ENCODE measurements around the gene EPN3.
A peak's percentile ranks its signal among the peaks of the same experiment; 100 is the strongest.

Gene EPN3

DNA sequence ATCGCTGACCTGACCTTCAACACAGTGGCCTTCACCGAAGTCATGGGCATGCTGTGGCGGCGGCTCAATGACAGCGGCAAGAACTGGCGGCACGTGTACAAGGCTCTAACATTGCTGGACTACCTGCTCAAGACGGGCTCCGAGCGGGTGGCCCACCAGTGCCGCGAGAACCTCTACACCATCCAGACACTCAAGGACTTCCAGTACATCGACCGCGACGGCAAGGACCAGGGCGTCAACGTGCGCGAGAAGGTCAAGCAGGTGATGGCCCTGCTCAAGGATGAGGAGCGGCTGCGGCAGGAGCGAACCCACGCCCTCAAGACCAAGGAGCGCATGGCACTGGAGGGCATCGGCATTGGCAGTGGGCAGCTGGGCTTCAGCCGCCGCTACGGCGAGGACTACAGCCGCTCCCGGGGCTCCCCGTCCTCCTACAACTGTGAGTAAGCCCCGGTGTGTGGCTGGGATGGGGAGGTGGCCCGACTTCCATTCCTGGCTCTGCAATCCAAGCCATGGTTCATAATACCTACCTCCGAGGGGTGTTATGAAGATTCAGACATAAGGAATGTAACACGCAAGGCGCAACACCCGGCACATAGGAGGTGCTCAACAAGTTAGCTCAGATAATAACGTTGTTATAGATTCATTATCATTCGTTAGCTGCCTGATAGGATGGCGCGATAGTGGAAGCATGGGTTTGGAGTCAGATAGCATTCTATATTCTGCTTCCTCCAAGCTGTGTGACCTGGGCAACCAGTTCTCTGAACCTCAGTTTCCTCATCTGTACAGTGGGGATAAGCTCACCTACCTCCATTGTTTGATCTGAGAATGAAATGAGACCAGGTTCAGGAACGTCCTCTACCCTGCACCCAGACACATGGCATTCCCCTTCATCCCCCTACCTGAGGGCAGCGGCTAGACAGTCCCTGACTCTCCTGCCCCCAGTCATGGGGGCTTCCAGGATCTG is 4.4 kb downstream of the EPN3 start:
- Mint-ChIP-seq H3K27me3 (peaks cover 28% of the 10 kb centered on the region), H3K9me3 (no peaks in the 10 kb centered on the region), H3K27ac (no peak overlapping the region), H3K4me3 (no peak overlapping the region), H3K36me3 (ENCODE audit: low read depth) (no peaks in the 10 kb centered on the region), H3K4me1 (ENCODE audit: low read depth) (peaks cover 22% of the 10 kb centered on the region)

DNA sequence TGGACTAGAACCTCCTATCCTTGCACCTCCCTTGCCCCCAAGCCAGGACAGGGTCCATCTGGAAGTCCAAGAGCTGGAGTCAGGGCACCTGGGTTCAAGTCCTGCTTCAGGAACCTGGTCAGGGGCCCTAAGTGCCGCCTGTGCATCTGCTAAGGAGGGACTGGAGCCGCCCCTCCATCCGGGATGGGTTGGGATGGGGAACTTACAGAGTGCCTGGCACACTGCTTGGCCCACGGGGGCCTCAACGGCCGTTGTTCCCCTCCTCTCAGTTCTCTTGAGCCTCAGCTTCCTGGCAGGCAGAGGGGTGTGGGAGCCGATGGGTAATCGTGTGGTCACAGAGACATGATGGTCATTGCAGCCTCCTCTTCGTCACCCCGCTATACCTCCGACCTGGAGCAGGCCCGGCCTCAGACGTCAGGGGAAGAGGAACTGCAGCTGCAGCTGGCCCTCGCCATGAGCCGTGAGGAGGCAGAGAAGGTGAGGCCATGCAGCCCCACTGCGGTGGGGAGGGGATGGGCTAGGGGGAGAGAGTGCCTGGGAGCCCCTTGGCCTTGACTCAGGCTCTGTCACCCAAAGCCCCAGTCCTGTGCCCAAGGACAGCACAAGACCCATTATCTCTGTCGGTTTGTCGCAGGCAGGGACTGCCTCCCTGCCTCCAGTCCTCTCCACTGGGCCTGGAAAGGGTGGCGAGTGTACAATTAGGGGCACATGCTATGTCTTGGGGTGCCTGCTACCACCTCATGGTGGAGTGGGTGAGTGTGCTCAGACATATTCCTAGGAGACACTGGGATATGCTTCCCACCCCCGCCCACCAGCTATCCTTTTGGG is 5.4 kb downstream of the EPN3 start:
- H3K4me3 Mint-ChIP-seq: no peak overlapping the region
- no peak overlapping the region for H3K27ac Mint-ChIP-seq
- H3K27me3 Mint-ChIP-seq: peaks cover 21% of the 10 kb centered on the region
- no peaks in the 10 kb centered on the region for H3K36me3 Mint-ChIP-seq (ENCODE audit: low read depth)
- peaks cover 30% of the 10 kb centered on the region for H3K4me1 Mint-ChIP-seq (ENCODE audit: low read depth)
- no peaks in the 10 kb centered on the region for H3K9me3 Mint-ChIP-seq

DNA sequence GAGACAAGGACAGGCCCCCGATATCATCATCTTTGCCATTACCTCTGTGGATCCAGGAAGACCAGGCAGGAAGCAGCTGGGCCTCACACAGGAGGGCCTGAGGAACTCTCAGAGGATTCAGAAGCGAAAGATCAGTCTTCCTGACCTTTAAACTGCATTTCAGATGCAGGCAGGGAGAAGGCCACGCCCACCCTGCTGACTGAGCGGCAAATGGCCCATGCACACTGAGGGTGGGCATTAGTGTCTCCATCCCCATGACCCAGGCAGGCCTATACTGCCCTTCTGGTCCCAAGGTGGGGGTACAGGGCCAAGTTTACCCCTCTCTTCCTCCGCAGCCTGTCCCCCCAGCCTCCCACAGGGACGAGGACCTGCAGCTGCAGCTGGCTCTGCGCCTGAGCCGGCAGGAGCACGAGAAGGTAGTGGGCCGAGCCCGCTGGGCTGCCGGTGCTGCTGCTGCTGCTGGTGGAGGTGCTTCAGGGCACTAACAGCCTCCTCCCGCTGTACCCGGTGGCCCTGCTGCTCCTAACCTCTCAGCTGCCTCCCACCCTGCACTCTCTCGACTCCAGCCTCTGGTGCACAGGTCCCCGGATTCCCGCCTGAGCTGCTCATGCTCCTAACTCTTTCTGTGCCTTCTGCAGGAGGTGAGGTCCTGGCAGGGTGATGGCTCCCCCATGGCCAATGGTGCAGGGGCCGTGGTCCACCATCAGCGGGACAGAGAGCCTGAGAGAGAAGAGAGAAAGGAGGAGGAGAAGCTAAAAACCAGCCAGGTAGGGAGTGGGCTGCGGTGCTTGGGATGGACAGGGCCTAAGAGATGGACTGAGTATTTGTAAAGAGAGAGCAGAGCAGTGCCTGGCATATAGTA is 6.2 kb downstream of the EPN3 start:
- Mint-ChIP-seq H3K9me3 (no peaks in the 10 kb centered on the region), H3K27ac (no peak overlapping the region), H3K4me3 (no peak overlapping the region), H3K27me3 (peaks cover 12% of the 10 kb centered on the region), H3K4me1 (ENCODE audit: low read depth) (peaks cover 23% of the 10 kb centered on the region), H3K36me3 (ENCODE audit: low read depth) (no peaks in the 10 kb centered on the region)

DNA sequence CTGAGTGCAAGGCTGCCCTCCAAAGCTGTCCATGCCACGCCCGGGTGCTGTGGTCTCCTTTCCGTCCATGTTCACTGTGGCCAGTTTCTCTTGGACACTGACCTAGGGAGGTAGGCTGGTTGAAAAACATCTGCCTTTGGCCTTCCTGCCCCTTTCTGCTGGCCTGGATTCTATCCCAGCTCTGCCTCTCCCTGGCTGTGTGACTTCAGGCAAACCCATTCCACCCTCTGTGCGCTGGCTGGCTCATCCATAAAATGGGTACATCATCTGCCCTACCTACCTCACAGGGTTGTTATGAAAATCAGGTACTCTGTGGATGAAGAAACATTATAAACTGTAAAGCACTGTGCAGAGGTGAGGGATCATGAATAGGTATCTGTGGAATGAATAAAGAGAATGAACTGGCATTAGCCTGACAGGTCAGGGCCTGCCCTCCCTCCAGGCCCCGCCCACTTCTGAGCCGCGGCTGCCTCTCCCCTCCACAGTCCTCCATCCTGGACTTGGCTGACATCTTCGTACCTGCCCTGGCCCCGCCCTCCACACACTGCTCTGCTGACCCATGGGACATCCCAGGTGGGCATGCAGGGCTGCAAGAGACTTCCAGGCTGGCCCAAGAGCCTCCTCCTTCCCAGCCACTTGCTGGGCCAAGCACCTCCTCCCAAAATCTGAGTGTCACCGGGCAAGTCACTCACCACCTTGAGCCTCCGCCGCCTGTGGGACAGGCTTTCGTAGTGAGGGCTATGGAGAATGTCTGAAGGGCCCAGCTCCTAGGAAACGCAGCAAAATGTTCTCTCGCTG is 7.4 kb downstream of the EPN3 start:
- H3K9me3 Mint-ChIP-seq: no peaks in the 10 kb centered on the region
- peaks cover 12% of the 10 kb centered on the region for H3K27me3 Mint-ChIP-seq
- H3K27ac Mint-ChIP-seq: no peak overlapping the region
- H3K36me3 Mint-ChIP-seq (ENCODE audit: low read depth): no peaks in the 10 kb centered on the region
- no peak overlapping the region for H3K4me3 Mint-ChIP-seq
- peaks cover 15% of the 10 kb centered on the region for H3K4me1 Mint-ChIP-seq (ENCODE audit: low read depth)

DNA sequence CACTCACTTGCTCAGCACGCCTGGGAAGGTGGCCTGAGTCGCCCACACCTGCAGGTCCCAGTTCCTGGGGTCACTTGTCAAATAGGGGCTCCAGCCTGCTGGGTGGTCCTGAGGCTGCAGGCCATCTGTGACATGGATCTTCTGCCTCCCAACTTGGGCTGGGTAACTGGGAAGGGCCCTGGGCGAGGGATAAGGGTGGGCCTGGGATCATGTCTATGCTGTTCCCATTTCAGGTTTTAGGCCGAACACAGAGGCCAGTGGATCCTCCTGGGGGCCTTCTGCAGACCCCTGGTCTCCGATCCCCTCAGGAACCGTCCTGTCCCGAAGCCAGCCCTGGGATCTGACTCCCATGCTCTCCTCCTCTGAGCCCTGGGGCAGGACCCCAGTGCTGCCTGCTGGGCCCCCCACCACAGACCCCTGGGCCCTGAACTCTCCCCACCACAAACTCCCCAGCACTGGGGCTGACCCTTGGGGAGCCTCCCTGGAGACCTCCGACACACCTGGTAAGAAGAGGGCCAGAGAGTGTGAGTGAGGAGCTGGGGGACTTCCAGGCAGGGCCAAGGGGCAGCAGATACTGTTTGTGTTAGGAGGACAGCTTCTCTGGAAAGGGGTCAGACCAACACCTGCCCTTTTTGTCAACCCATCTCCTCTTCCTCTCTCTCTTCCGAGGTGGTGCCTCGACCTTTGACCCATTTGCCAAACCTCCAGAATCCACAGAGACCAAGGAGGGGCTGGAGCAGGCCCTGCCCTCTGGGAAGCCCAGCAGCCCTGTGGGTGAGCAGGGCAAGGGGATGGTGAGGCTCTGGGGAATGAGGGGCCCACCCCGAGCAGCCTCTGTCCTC is 8.2 kb downstream of the EPN3 start:
- Mint-ChIP-seq H3K27me3 (peaks cover 6% of the 10 kb centered on the region), H3K27ac (no peak overlapping the region), H3K36me3 (ENCODE audit: low read depth) (no peaks in the 10 kb centered on the region), H3K4me1 (ENCODE audit: low read depth) (peaks cover 15% of the 10 kb centered on the region), H3K9me3 (no peaks in the 10 kb centered on the region), H3K4me3 (no peak overlapping the region)

DNA sequence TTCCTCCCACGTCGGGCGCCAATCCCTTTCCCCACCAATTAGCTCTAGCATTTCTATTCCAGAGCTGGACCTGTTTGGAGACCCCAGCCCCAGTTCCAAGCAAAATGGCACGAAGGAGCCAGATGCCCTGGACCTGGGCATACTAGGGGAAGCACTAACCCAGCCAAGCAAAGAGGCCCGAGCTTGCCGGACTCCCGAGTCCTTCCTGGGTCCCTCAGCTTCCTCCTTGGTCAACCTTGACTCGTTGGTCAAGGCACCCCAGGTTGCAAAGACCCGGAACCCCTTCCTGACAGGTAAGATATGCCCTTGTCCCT is 8.8 kb downstream of the EPN3 start:
- Mint-ChIP-seq H3K36me3 (ENCODE audit: low read depth) (no peaks in the 10 kb centered on the region), H3K9me3 (no peaks in the 10 kb centered on the region), H3K4me3 (peak overlapping the region; percentile 76), H3K27me3 (peaks cover 6% of the 10 kb centered on the region), H3K4me1 (ENCODE audit: low read depth) (peaks cover 15% of the 10 kb centered on the region), H3K27ac (no peak overlapping the region)

DNA sequence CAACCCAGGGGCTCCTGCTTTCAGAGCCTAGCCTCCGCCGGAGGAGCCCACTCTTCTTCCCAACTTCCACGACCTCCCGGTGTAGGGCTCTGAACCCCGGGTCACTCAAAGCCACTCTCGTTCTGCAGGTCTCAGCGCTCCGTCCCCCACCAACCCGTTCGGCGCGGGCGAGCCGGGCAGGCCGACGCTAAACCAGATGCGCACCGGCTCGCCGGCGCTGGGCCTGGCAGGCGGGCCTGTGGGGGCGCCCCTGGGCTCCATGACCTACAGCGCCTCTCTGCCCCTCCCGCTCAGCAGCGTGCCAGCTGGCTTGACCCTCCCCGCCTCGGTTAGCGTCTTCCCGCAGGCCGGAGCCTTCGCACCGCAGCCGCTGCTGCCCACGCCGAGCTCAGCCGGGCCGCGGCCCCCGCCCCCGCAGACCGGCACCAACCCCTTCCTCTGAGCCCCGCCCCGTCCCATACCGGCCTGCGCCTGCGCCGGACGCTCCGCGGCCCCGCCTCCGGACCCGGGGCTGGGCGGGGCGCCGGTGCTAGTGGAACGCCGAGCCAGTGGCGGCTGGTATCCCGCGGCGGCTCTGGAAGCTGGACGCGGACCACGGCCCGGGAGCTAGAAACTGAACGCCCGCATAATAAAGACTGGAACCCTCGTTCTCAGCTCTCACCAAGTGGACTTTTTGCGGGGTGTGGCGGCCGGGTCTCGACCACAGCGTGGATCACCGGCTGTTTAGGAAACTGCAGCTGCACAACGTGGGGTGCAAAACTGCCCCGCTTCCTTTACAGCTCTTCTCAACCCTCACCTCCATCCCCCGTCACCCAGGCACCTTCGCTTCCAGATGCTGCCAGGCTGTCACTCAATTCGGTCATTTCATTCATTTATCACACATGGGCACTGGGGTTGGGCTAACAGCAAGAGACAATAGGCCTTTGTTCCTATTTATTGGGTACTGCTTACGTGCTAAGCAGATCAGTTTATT is 9.5 kb downstream of the EPN3 start:
- Mint-ChIP-seq H3K27me3 (peaks cover 6% of the 10 kb centered on the region), H3K36me3 (ENCODE audit: low read depth) (no peaks in the 10 kb centered on the region), H3K27ac (no peak overlapping the region), H3K4me1 (ENCODE audit: low read depth) (peaks cover 20% of the 10 kb centered on the region), H3K9me3 (no peaks in the 10 kb centered on the region), H3K4me3 (peak overlapping the region; percentile 76)

DNA sequence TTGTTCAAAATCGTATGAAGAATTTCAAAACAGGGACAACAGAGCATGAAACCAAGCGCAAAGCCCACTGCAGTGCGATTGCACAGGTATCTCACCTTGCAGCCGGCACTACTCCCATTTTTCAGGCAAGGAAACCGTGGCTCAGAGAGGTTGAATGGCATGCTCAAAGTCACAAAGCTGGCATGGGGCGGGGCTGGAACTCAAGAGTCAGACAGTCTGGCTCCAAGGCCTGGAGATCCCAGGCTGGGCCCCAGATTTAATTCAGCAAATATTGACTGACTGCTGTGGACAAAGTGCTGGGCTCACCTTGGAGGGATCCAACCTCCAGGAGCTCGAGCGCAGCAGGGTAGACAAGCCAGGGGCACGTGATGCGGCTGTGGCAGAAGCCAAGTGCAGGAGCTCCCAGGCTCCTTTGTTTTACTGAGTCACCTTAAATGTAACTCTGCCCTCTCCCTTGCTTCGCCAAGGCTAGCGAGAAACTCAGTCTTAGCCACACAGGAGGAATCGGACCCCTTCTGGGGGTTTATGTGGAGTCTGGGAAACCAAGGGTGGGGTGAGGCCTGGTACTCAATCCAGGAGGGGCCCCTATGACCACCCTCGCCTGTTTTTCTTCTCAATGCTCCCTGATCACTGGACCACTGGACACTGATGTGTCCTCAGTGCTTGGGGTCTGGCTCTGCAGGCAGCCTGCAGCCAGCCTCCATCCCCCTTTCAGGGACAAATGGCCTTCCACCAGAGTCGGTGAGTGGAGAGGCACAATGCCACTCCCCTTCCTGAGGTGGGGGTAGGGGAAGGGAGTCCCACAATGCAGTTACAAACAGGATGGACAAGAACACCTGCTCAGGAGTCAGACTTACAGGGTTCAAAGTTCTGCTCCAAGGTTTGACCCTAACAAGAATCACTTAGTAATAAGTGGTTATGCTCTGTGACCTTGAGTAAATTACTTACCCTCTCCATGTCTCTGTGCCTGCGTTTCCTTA is 10.6 kb downstream of the EPN3 start:
- no peaks in the 10 kb centered on the region for H3K9me3 Mint-ChIP-seq
- H3K27ac Mint-ChIP-seq: peak overlapping the region; percentile 17
- H3K4me3 Mint-ChIP-seq: peak overlapping the region; percentile 76
- H3K4me1 Mint-ChIP-seq (ENCODE audit: low read depth): peaks cover 20% of the 10 kb centered on the region
- no peaks in the 10 kb centered on the region for H3K36me3 Mint-ChIP-seq (ENCODE audit: low read depth)
- H3K27me3 Mint-ChIP-seq: peaks cover 6% of the 10 kb centered on the region

DNA sequence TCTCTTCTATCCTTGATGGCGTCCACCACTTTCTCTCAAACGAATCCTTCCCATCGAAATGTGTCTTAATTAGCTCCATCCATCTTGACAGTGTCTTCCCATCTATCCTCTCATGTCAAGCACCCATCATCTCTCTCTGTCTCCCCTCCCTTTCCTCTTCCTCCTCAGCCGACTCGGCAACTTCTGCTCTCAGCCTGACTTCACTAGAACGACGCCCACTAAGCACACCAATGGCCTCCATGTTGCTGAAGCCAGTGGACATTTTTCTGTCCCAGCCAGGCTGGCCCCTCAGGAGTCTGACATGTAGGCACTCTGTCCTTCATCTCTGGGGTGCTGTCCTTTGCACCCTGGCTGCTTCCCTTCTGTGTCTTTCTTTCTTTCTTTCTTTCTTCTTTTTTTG is 12.0 kb downstream of the EPN3 start:
- Mint-ChIP-seq H3K27ac (no peak overlapping the region), H3K4me1 (ENCODE audit: low read depth) (peaks cover 20% of the 10 kb centered on the region), H3K4me3 (no peak overlapping the region), H3K9me3 (no peaks in the 10 kb centered on the region), H3K36me3 (ENCODE audit: low read depth) (no peaks in the 10 kb centered on the region), H3K27me3 (peaks cover 6% of the 10 kb centered on the region)

DNA sequence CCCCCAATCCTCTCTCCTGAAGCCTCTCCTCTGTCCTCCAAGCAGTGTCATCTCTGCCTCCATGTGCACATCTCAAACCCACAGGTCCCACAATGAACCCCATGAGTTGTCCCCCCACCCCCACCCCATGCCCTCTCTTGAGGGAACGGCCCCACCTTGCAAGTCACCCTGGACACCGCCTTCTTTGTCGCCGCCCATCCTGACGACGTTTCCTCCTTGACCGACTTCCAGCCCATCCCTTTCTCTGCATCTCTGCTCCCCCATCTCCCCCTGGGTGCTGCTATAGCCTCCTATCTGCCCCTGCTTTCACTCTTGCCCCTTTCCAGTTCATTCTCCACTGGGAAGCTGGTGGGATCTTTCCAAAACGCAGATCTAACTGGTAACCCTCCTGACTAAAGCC is 12.8 kb downstream of the EPN3 start:
- no peak overlapping the region for H3K4me3 Mint-ChIP-seq
- peaks cover 6% of the 10 kb centered on the region for H3K27me3 Mint-ChIP-seq
- no peaks in the 10 kb centered on the region for H3K9me3 Mint-ChIP-seq
- H3K36me3 Mint-ChIP-seq (ENCODE audit: low read depth): no peaks in the 10 kb centered on the region
- H3K27ac Mint-ChIP-seq: no peak overlapping the region
- peaks cover 20% of the 10 kb centered on the region for H3K4me1 Mint-ChIP-seq (ENCODE audit: low read depth)

DNA sequence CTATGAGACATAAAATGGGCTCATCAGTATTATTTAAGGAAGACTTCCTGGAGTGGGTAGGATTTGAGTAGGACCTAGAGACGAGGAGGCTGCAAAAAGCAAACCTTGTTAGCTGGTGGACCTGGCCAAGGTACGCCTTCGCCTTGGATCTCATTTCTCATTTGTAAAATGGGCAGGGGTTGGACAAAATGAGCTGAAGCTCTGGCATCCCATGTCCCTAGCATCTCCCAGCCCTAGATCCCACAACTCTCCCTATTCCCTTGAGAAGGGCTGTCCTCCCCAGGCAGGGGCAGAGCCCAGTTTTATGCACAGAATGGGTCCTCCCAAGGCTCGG is 14.1 kb downstream of the EPN3 start:
- Mint-ChIP-seq H3K27ac (no peak overlapping the region), H3K27me3 (peaks cover 6% of the 10 kb centered on the region)

More for the DNA sequence above, 14.1 kb downstream of the EPN3 start:
- Mint-ChIP-seq H3K4me1 (ENCODE audit: low read depth) (peaks cover 15% of the 10 kb centered on the region), H3K36me3 (ENCODE audit: low read depth) (no peaks in the 10 kb centered on the region), H3K4me3 (peak overlapping the region; percentile 49), H3K9me3 (no peaks in the 10 kb centered on the region)

Data from stimulated activated naive CD8-positive, alpha-beta T cell treated with anti-CD3 and anti-CD28 coated beads, Interleukin-15, Interleukin-2, amounts not matched to agents 100 ng/mL and 50 ng/mL, for 24 hours (primary cell).